DOHH2 (cell line): ENCODE results near the gene HERC3.
A peak's percentile ranks its signal among the peaks of the same experiment; 100 is the strongest.

Experiments
- CTCF ChIP-seq: fragments of 200-600 bp; sonication (generic); IDR thresholded peaks from one replicate; pipeline ENCODE4 v1.5.1; 2014; ENCODE audit warnings: antibody characterized with exemption, mild to moderate bottlenecking, low read depth, low read length; ENCODE audit not compliant: poor library complexity, severe bottlenecking
- EZH2phosphoT487 ChIP-seq: fragments of 200-600 bp; sonication (generic); IDR thresholded peaks from 2 replicates; pipeline ENCODE4 v1.6.1; 2017; ENCODE audit warnings: borderline replicate concordance, mild to moderate bottlenecking, antibody characterized with exemption, low read length, moderate library complexity, mixed read lengths

- TF ChIP-seq CTCF (peak; percentile 74), EZH2phosphoT487 (no peak)
Observed at GRCh38 chr4:88672987-88673386, 80.7 kb downstream of the HERC3 start.
